SU-DHL-6 (cell line): Measurements from ENCODE around the gene PHRF1.

Source experiments
- H2AFZ ChIP-seq: fragments of 200-600 bp; sonication (generic); 2 replicates; pipeline ENCODE4 v1.6.1; 2014; ENCODE audit warnings: low read depth, mild to moderate bottlenecking, moderate library complexity, mixed read lengths, antibody characterized with exemption, low read length; ENCODE audit not compliant: severe bottlenecking
- H3F3A ChIP-seq: fragments of 200-600 bp; shearing (Covaris generic); 2 replicates; pipeline ENCODE4 v1.6.0; 2016; ENCODE audit warnings: antibody characterized with exemption, mild to moderate bottlenecking; ENCODE audit not compliant: insufficient read depth
- H3K27ac ChIP-seq: fragments of 200-600 bp; sonication (generic); 2 replicates; pipeline ENCODE4 v1.5.1; 2016; ENCODE audit warnings: low read depth, mild to moderate bottlenecking, low read length, moderate library complexity, mixed read lengths
- H3K27me3 ChIP-seq: fragments of 200-600 bp; sonication (generic), shearing (Covaris generic); 2 replicates; pipeline ENCODE4 v1.6.0; 2014; ENCODE audit warnings: mild to moderate bottlenecking, low read length
- H3K36me3 ChIP-seq: fragments of 200-600 bp; sonication (generic); 2 replicates; pipeline ENCODE4 v1.6.1; 2014; ENCODE audit warnings: mild to moderate bottlenecking, low read length, mixed read lengths
- H3K4me2 ChIP-seq: fragments of 300-600, 200-600 bp; shearing (Covaris generic), sonication (generic); 2 replicates; pipeline ENCODE4 v1.6.0; 2014; ENCODE audit warnings: low read length, low read depth, mild to moderate bottlenecking; ENCODE audit not compliant: poor library complexity, severe bottlenecking
- H3K4me3 ChIP-seq: fragments of 200-600 bp; sonication (generic); 2 replicates; pipeline ENCODE4 v1.5.1; 2014; ENCODE audit warnings: antibody characterized with exemption, low read length, mild to moderate bottlenecking, mixed read lengths; ENCODE audit not compliant: insufficient read depth, poor library complexity, severe bottlenecking
- H3K79me2 ChIP-seq: fragments of 200-600 bp; sonication (generic); 2 replicates; pipeline ENCODE4 v1.6.1; 2014; ENCODE audit warnings: mild to moderate bottlenecking, low read length, moderate library complexity; ENCODE audit not compliant: insufficient read depth
- H3K9ac ChIP-seq: fragments of 200-600 bp; sonication (generic); 2 replicates; pipeline ENCODE4 v1.7.0; 2014; ENCODE audit warnings: mild to moderate bottlenecking, low read length
- H3K9me2 ChIP-seq: fragments of 200-600 bp; sonication (generic); replicated peaks from 2 replicates; pipeline ENCODE4 v1.6.1; 2014; ENCODE audit warnings: low read length; ENCODE audit not compliant: insufficient read depth
- H3K9me3 ChIP-seq: fragments of 200-600 bp; sonication (generic); 2 replicates; pipeline ENCODE4 v1.6.1; 2014; ENCODE audit warnings: low read length, mixed read lengths; ENCODE audit not compliant: insufficient read depth
- H4K20me1 ChIP-seq: fragments of 200-600 bp; sonication (generic); 2 replicates; pipeline ENCODE4 v1.6.1; 2014; ENCODE audit warnings: low read depth, mild to moderate bottlenecking, antibody characterized with exemption, low read length, moderate library complexity, mixed read lengths
- EZH2phosphoT487 ChIP-seq: fragments of 200-600 bp; sonication (generic), shearing (Covaris generic); conservative IDR thresholded peaks from 2 replicates; pipeline ENCODE4 v1.6.1; 2018; ENCODE audit warnings: mild to moderate bottlenecking, antibody characterized with exemption, low read length, moderate library complexity, mixed read lengths
- TF ChIP-seq, protein P1 (sequence below): fragments of 200-600 bp; sonication (generic); IDR thresholded peaks from one replicate; pipeline ENCODE4 v1.5.1; 2017; ENCODE audit warnings: antibody characterized with exemption, mild to moderate bottlenecking, low read length, moderate library complexity; ENCODE audit not compliant: insufficient read depth, poor library complexity, severe bottlenecking

Gene PHRF1

DNA sequence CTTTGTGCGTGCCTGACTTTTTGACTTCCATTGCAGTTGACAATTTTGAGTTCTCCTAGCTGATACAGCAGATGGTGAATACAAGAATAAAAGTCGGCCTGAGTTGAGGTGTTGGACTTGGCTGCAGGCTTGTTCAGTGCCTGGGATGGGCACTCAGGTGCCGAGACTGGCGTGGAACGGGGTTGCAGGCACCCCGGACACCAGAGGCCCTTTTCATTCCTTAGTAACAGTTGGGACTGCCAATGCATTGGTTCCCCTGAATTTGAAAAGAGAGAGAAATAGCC lies 1.3 kb downstream of the PHRF1 start:
- H3K9me3 ChIP-seq, result no peaks in the 10 kb centered on the region
- H3K9me2 ChIP-seq, result no peaks in the 10 kb centered on the region
- peak overlapping the region; percentile 85 for H3K4me2 ChIP-seq
- peaks cover 56% of the 10 kb centered on the region for H3K79me2 ChIP-seq
- H3K27ac ChIP-seq, result no peak overlapping the region
- no peak overlapping the region for H2AFZ ChIP-seq
- H3K4me3 ChIP-seq, result peak overlapping the region; percentile 76
- TF ChIP-seq EZH2phosphoT487, result no peak
- TF ChIP-seq, protein P1, sequence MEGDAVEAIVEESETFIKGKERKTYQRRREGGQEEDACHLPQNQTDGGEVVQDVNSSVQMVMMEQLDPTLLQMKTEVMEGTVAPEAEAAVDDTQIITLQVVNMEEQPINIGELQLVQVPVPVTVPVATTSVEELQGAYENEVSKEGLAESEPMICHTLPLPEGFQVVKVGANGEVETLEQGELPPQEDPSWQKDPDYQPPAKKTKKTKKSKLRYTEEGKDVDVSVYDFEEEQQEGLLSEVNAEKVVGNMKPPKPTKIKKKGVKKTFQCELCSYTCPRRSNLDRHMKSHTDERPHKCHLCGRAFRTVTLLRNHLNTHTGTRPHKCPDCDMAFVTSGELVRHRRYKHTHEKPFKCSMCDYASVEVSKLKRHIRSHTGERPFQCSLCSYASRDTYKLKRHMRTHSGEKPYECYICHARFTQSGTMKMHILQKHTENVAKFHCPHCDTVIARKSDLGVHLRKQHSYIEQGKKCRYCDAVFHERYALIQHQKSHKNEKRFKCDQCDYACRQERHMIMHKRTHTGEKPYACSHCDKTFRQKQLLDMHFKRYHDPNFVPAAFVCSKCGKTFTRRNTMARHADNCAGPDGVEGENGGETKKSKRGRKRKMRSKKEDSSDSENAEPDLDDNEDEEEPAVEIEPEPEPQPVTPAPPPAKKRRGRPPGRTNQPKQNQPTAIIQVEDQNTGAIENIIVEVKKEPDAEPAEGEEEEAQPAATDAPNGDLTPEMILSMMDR, result no peak
- peaks cover 27% of the 10 kb centered on the region; the same call in 1 of the 2 replicates for H4K20me1 ChIP-seq
- 0 out of 2 replicates have a peak, but pooled peaks cover 3% of the 10 kb centered on the region for H3F3A ChIP-seq
- H3K9ac ChIP-seq, result peak overlapping the region; percentile 78
- H3K27me3 ChIP-seq, result no peaks in the 10 kb centered on the region
- H3K36me3 ChIP-seq, result no peaks in the 10 kb centered on the region

DNA sequence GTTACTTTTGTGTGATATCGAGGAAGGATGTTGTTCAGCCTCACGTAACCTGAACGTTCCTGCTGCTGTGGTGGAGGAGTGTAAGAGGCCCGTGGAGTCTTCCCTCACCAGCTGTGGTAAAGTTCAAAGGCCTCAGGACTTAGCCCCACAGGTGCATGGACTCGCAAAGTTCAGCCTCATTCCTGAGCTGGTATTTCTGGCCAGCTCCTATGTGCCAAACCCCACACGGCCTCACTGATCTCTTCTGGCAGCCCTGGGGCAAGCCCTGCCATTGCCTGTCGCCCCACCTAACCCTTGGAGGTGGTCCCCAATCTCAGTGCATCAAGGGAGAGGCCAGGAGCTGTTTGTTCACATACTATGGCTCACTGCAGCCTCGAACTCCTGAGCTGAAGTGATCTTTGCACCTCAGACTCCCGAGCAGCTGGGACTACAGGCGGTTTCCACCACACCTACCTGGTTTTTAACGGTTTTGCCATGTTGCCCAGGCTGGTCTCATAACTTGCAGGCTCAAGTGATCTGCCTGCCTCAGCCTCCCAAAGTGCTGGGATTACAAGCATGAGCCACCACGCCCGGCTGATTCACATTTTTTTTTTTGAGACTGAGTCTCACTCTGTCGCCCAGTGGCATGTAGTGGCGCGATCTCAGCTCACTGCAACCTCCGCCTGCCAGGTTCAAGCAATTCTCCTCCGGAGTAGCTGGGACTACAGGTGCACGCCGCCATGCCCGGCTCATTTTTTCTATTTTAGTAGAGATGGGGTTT lies 2.2 kb downstream of the PHRF1 start:
- no peaks in the 10 kb centered on the region for H3K9me3 ChIP-seq
- peak overlapping the region; percentile 85 for H3K4me2 ChIP-seq
- H2AFZ ChIP-seq, result no peak overlapping the region
- no peaks in the 10 kb centered on the region for H3K9me2 ChIP-seq
- H3K79me2 ChIP-seq, result peaks cover 56% of the 10 kb centered on the region
- no peak overlapping the region for H3K27ac ChIP-seq
- H3K36me3 ChIP-seq, result no peaks in the 10 kb centered on the region
- no peaks in the 10 kb centered on the region for H3K27me3 ChIP-seq
- H3K4me3 ChIP-seq, result peak overlapping the region; percentile 76
- 0 out of 2 replicates have a peak, but pooled peaks cover 3% of the 10 kb centered on the region for H3F3A ChIP-seq
- H3K9ac ChIP-seq, result peak overlapping the region; percentile 78
- TF ChIP-seq, protein P1, result no peak
- TF ChIP-seq EZH2phosphoT487, result no peak
- H4K20me1 ChIP-seq, result peaks cover 27% of the 10 kb centered on the region; the same call in 1 of the 2 replicates

DNA sequence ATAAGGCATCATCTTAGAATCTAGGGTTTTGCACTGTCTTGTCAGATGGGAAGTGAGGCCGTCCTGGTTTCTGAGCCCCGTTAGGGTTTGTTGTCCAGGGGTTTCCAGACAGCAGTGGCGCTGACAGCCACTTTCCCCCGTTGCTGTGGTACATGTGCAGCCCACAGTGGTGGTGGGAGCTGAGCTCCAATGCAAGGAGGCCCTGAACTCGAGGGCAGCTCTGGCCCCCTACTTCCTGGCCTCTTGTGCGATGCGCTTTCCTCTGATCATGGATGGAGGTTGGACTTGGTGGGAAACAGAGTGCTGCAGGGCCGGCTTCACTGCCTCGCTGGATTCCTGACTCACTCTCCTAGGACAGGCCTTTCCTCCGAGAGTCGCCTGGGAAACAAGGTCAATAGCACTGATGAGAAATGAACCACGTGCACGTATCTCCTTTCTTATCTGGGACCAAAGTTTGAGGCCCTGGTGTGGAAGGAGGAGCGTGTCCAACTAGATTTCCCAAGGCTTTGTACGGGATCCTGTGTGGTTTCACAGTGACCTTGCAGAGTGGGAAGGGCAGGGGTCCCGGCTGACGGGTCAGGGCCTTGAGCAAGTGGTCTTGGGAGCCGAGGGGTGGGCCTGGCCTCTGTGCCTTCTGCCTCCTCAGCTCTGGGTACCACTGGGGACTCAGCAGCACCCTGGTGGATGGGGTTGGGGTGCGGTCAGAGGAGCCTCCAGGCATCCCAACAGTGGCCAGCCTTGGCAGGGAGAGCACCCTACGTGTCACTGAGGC lies 3.7 kb downstream of the PHRF1 start:
- H3K36me3 ChIP-seq, result no peaks in the 10 kb centered on the region
- H4K20me1 ChIP-seq, result peaks cover 27% of the 10 kb centered on the region; the same call in 1 of the 2 replicates
- H3K9ac ChIP-seq, result no peak overlapping the region

More for the DNA sequence above, 3.7 kb downstream of the PHRF1 start:
- Histone ChIP-seq H3F3A (no peaks in the 10 kb centered on the region), H3K4me3 (no peak overlapping the region), H3K9me3 (no peaks in the 10 kb centered on the region), H3K27ac (no peak overlapping the region), H3K27me3 (no peaks in the 10 kb centered on the region), H2AFZ (no peak overlapping the region), H3K9me2 (no peaks in the 10 kb centered on the region), H3K4me2 (no peak overlapping the region), H3K79me2 (peaks cover 56% of the 10 kb centered on the region)
- TF ChIP-seq, protein P1, result no peak
- no peak for TF ChIP-seq EZH2phosphoT487
